ENCODE measurements around the gene SLC39A10.
"Not testable (repeated sequence)": the region's sequence is repeated elsewhere in the genome, so short reads cannot be mapped to it uniquely, and the experiment has no call there.

SLC39A10 gene

DNA sequence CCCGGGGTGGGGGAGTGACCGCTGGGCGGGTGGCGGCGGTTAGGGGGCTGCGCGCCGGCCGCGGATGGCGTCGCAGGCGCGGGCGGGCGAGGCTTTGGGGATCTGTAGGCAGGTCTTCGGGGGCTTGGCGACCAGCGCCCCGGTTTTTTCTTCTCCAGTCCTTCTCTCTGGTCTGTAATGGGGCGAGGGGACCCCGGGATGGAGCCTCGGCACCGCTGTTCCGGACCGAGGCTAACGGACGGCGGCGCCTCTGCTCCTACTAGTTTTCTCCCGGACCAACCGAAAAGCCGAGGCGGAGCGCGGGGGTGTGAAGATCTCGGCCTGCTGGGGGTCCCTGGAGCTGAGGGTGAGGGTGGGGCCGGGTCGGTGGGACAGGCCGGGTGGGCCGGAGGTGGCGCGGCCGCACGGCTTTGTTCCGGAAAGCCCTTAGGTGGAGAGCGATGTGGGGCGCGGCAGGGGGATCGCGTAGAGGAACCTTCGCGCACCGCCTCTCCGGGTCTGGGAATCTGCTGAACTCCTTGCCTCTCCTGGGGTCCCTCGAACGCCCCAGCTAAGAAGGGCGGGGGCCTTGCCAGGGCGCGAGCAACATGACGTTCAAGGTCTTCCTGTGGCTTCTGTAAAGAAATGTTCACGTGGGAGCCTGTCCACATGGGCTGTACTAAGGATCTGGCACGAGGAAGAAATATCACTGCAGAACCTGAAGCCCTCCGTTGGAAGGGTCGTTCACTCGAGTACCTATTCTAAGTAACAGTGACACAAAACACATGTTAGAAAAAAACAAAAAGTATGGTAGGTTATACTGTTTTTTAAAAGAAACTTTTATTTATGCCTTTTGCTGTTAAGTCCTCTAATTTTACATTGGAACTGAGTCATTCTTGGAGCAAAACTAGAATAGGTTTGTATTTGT lies 861 bp downstream of the SLC39A10 start:
- Histone ChIP-seq H3K27ac (ENCODE audit: insufficient read depth, low read length, poor library complexity, severe bottlenecking) (peak overlapping the region; percentile 99), H3K4me1 (ENCODE audit: control insufficient read depth, insufficient read depth, low read length, poor library complexity, severe bottlenecking) (peaks cover 3% of the 10 kb centered on the region), H3K27me3 (replicated peaks; ENCODE audit: control insufficient read depth, insufficient read depth, low read length, poor library complexity, severe bottlenecking) (no peaks in the 10 kb centered on the region), H3K4me3 (ENCODE audit: insufficient read depth, low read depth, low read length, poor library complexity, severe bottlenecking) (peak overlapping the region; percentile 95), H3K36me3 (ENCODE audit: control insufficient read depth, insufficient read depth, low read length) (no peaks in the 10 kb centered on the region), H3K9me3 (ENCODE audit: control insufficient read depth, low read length) (no peaks in the 10 kb centered on the region)
- peak; percentile 46 to 57 (median 52) for DNase-seq

DNA sequence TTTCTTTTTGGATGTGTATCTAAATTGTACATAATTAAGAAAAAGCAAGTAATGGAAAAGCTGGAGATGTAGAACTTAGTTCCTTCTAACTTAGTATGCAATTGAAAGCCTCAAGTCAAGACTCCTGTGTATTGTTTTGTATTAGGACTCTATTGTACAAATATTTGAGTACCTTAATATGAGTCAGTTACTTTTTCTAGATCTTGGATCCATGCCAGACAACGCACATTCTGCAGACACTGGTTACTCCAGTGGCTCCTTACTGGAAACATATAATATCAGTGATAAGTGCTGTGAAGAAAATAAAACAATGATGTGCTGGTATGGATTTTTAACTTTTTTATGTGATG lies 1.5 kb downstream of the SLC39A10 start:
- H3K27ac ChIP-seq (ENCODE audit: insufficient read depth, low read length, poor library complexity, severe bottlenecking) = peak overlapping the region; percentile 99
- H3K4me3 ChIP-seq (ENCODE audit: insufficient read depth, low read depth, low read length, poor library complexity, severe bottlenecking) = peak overlapping the region; percentile 95
- peaks cover 6% of the 10 kb centered on the region for H3K4me1 ChIP-seq (ENCODE audit: control insufficient read depth, insufficient read depth, low read length, poor library complexity, severe bottlenecking)
- H3K9me3 ChIP-seq (ENCODE audit: control insufficient read depth, low read length) = no peaks in the 10 kb centered on the region
- H3K36me3 ChIP-seq (ENCODE audit: control insufficient read depth, insufficient read depth, low read length) = no peaks in the 10 kb centered on the region
- DNase-seq = peak in 1 of 3 donors; percentile 6
- no peaks in the 10 kb centered on the region for H3K27me3 ChIP-seq (replicated peaks; ENCODE audit: control insufficient read depth, insufficient read depth, low read length, poor library complexity, severe bottlenecking)

DNA sequence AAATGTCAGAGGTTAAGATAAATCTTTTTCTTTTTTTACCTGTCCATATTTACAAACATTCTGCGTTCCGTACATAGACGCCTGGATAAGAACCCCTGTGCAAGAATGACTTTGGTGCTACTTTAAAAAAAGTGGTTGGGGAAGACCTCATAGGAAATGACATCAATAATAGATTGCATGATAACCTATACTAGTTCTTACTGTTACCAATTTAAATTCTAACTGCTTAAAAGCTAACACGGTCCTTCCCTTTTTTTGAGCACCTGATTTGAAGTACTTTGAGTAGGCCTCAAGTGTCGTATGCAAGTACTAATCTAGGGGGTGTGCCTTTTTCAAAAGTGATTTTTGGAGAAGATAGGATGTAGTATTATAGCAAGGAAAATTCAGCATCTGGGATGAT lies 2.1 kb downstream of the SLC39A10 start:
- Histone ChIP-seq H3K36me3 (ENCODE audit: control insufficient read depth, insufficient read depth, low read length) (no peaks in the 10 kb centered on the region), H3K9me3 (ENCODE audit: control insufficient read depth, low read length) (no peaks in the 10 kb centered on the region), H3K27me3 (replicated peaks; ENCODE audit: control insufficient read depth, insufficient read depth, low read length, poor library complexity, severe bottlenecking) (no peaks in the 10 kb centered on the region), H3K27ac (ENCODE audit: insufficient read depth, low read length, poor library complexity, severe bottlenecking) (peak overlapping the region; percentile 99), H3K4me1 (ENCODE audit: control insufficient read depth, insufficient read depth, low read length, poor library complexity, severe bottlenecking) (peaks cover 6% of the 10 kb centered on the region), H3K4me3 (ENCODE audit: insufficient read depth, low read depth, low read length, poor library complexity, severe bottlenecking) (peak overlapping the region; percentile 95)
- DNase-seq = peak in 1 of 3 donors; percentile 4

DNA sequence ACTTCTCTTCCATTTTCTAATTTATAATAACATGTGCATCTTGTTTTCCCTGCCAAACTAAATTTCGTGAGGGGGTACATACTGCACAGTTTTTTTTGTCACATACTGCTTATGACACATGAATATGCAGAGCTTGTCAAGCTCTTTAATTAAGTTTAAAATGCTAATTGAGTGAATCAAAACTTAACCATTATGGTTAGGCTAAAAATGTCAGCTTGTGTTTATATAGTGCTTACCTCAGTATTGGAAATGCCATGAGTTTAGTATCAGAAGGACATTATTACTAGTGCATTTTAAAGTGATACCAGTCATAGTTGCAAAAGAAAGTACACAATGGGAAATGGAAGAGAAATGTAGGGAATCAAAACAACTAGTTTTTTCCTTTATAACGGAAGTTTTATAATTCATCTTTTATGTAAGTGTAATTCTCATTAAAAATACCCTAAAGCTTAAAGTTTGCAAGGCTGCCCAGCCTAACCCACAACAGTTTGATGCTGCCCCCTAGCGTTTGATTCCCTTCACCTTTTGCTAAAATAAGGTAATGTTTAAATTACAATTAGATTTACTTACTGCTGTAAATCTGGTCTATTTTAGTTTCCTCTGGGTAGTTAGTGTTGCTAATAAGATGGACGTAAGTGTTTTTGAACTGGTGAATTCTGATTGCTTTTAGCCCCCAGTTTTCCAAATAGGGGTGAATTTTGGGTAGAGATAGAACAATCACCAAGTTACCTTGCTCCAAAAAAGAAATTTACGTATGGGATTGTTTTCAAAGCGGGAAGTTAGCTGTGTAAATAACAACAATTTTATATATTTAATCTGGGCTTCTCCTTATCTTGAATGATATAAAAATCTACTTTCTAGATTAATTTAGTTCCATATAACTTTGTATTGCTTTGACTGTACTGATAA lies 3.2 kb downstream of the SLC39A10 start:
- no peaks in the 10 kb centered on the region for H3K27me3 ChIP-seq (replicated peaks; ENCODE audit: control insufficient read depth, insufficient read depth, low read length, poor library complexity, severe bottlenecking)
- H3K27ac ChIP-seq (ENCODE audit: insufficient read depth, low read length, poor library complexity, severe bottlenecking) = peak overlapping the region; percentile 99
- peak; percentile 48 to 72 (median 50) for DNase-seq
- peaks cover 6% of the 10 kb centered on the region for H3K4me1 ChIP-seq (ENCODE audit: control insufficient read depth, insufficient read depth, low read length, poor library complexity, severe bottlenecking)
- H3K9me3 ChIP-seq (ENCODE audit: control insufficient read depth, low read length) = no peaks in the 10 kb centered on the region
- no peaks in the 10 kb centered on the region for H3K36me3 ChIP-seq (ENCODE audit: control insufficient read depth, insufficient read depth, low read length)
- peak overlapping the region; percentile 95 for H3K4me3 ChIP-seq (ENCODE audit: insufficient read depth, low read depth, low read length, poor library complexity, severe bottlenecking)

DNA sequence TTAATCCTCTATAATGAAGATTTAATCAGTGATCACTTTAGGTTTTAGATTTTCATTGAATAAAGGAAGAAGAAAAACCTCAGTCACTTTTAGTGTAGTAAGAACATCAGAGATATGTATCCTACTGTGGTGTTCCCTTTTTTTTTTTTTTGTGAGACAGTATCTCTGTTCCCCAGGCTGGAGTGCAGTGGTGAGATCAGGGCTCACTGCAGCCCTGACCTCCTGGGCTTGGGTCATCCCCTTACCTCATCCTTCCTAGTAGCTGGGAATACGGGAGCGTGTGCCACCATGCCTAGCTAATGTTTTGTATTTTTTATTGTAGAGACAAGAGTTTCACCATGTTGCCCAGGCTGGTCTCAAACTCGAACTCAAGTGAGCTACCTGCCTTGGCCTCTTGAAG lies 5.1 kb downstream of the SLC39A10 start:
- Histone ChIP-seq H3K9me3 (ENCODE audit: control insufficient read depth, low read length) (no peaks in the 10 kb centered on the region), H3K4me1 (ENCODE audit: control insufficient read depth, insufficient read depth, low read length, poor library complexity, severe bottlenecking) (peaks cover 6% of the 10 kb centered on the region), H3K27ac (ENCODE audit: insufficient read depth, low read length, poor library complexity, severe bottlenecking) (no peak overlapping the region), H3K36me3 (ENCODE audit: control insufficient read depth, insufficient read depth, low read length) (no peaks in the 10 kb centered on the region), H3K27me3 (replicated peaks; ENCODE audit: control insufficient read depth, insufficient read depth, low read length, poor library complexity, severe bottlenecking) (no peaks in the 10 kb centered on the region), H3K4me3 (ENCODE audit: insufficient read depth, low read depth, low read length, poor library complexity, severe bottlenecking) (no peak overlapping the region)
- no peak for DNase-seq

DNA sequence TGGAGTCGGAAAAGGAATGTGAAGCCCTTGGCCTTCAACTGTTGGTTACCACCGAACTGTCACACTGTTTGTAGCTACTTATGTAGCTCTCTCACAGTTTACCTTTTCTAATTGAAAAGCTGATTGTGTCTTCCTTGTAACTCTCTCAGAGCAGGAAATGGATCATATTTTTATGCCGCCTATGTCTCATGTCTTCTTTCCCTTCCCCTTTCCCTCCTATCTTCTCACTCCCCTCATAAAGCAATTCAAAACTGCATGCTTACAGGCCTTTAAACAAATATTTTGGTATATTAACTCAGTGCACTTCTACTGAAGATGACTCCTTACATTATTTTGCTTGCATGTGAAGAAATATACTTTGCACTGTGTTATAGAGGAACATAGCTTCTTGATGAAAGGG lies 6.0 kb downstream of the SLC39A10 start:
- no peaks in the 10 kb centered on the region for H3K36me3 ChIP-seq (ENCODE audit: control insufficient read depth, insufficient read depth, low read length)
- H3K4me1 ChIP-seq (ENCODE audit: control insufficient read depth, insufficient read depth, low read length, poor library complexity, severe bottlenecking) = peaks cover 6% of the 10 kb centered on the region
- no peak overlapping the region for H3K4me3 ChIP-seq (ENCODE audit: insufficient read depth, low read depth, low read length, poor library complexity, severe bottlenecking)
- H3K27me3 ChIP-seq (replicated peaks; ENCODE audit: control insufficient read depth, insufficient read depth, low read length, poor library complexity, severe bottlenecking) = no peaks in the 10 kb centered on the region
- no peak overlapping the region for H3K27ac ChIP-seq (ENCODE audit: insufficient read depth, low read length, poor library complexity, severe bottlenecking)
- no peaks in the 10 kb centered on the region for H3K9me3 ChIP-seq (ENCODE audit: control insufficient read depth, low read length)
- DNase-seq = no peak

DNA sequence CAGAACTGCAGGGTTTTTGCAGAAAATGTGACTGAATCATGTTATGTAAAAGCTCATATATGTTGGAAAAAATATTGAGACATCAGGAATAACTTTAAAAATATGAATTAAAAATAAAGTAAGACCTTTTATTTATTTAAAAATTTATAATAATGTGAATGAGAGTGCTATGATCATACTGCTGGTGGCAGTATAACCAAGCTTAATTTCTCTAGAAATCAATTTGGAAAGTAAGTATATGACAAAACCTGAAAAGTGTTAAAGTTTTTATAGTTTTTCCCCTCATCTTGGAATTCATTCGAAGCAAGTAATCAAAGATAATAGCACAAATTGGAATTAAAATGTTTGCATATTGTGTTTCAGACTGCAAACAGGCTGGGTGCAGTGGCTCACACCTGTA lies 7.5 kb downstream of the SLC39A10 start:
- DNase-seq = no peak
- Histone ChIP-seq H3K27ac (ENCODE audit: insufficient read depth, low read length, poor library complexity, severe bottlenecking) (no peak overlapping the region), H3K27me3 (replicated peaks; ENCODE audit: control insufficient read depth, insufficient read depth, low read length, poor library complexity, severe bottlenecking) (no peaks in the 10 kb centered on the region), H3K36me3 (ENCODE audit: control insufficient read depth, insufficient read depth, low read length) (no peaks in the 10 kb centered on the region), H3K4me3 (ENCODE audit: insufficient read depth, low read depth, low read length, poor library complexity, severe bottlenecking) (no peak overlapping the region), H3K4me1 (ENCODE audit: control insufficient read depth, insufficient read depth, low read length, poor library complexity, severe bottlenecking) (peaks cover 6% of the 10 kb centered on the region), H3K9me3 (ENCODE audit: control insufficient read depth, low read length) (no peaks in the 10 kb centered on the region)

DNA sequence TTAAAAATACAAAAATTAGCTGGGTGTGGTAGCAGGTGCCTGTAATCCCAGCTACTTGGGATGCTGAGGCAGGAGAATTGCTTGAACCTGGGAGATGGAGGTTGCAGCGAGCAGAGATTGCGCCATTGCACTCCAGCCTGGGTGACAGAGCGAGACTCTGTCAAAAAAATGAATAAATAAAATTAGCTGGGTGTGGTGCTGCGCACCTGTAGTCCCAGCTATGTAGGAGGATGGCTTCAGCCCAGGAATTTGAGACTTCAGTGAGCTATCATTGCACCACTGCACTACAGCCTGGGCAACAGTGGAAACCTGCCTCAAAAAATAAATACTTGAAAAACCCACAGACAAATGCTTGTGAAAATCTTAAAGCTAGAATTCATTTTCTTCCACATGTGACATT lies 8.1 kb downstream of the SLC39A10 start:
- not testable (repeated sequence) for H3K4me3 ChIP-seq (ENCODE audit: insufficient read depth, low read depth, low read length, poor library complexity, severe bottlenecking); H3K4me1 ChIP-seq (ENCODE audit: control insufficient read depth, insufficient read depth, low read length, poor library complexity, severe bottlenecking); H3K9me3 ChIP-seq (ENCODE audit: control insufficient read depth, low read length); H3K36me3 ChIP-seq (ENCODE audit: control insufficient read depth, insufficient read depth, low read length); DNase-seq; H3K27ac ChIP-seq (ENCODE audit: insufficient read depth, low read length, poor library complexity, severe bottlenecking); H3K27me3 ChIP-seq (replicated peaks; ENCODE audit: control insufficient read depth, insufficient read depth, low read length, poor library complexity, severe bottlenecking)

DNA sequence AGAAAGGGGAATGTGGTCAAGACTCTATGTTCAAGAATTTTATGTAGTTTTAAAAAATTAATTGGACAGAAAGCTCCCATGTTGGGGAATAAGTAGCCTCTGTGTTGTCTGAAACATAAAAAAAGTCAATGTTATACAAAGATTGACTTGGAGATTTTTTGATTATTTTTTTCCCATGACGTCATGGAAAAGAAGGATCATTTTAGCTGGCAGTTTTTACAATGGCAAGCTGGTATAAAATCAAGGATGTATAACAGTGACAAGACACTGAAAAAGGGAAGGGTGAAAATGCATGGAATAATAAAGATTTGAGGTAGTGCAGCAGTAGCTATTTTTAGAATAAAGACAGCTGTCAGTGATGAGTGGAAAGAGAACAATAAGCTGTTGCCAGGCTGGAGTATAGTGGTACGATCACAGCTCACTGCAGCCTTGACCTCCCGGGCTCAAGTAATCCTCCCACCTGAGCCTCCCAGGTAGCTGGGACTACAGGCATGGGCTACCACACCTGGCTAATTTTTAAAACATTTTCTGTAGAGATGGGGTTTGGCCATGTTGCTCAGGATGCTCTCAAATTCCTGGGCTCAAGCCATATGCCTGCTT lies 9.2 kb downstream of the SLC39A10 start:
- H3K27ac ChIP-seq (ENCODE audit: insufficient read depth, low read length, poor library complexity, severe bottlenecking) = no peak overlapping the region
- H3K4me1 ChIP-seq (ENCODE audit: control insufficient read depth, insufficient read depth, low read length, poor library complexity, severe bottlenecking) = peaks cover 5% of the 10 kb centered on the region

More for the DNA sequence above, 9.2 kb downstream of the SLC39A10 start:
- Histone ChIP-seq H3K9me3 (ENCODE audit: control insufficient read depth, low read length) (no peaks in the 10 kb centered on the region), H3K36me3 (ENCODE audit: control insufficient read depth, insufficient read depth, low read length) (no peaks in the 10 kb centered on the region), H3K27me3 (replicated peaks; ENCODE audit: control insufficient read depth, insufficient read depth, low read length, poor library complexity, severe bottlenecking) (no peaks in the 10 kb centered on the region), H3K4me3 (ENCODE audit: insufficient read depth, low read depth, low read length, poor library complexity, severe bottlenecking) (no peak overlapping the region)
- no peak for DNase-seq
